ENCODE data around the gene TLR9.

DNA sequence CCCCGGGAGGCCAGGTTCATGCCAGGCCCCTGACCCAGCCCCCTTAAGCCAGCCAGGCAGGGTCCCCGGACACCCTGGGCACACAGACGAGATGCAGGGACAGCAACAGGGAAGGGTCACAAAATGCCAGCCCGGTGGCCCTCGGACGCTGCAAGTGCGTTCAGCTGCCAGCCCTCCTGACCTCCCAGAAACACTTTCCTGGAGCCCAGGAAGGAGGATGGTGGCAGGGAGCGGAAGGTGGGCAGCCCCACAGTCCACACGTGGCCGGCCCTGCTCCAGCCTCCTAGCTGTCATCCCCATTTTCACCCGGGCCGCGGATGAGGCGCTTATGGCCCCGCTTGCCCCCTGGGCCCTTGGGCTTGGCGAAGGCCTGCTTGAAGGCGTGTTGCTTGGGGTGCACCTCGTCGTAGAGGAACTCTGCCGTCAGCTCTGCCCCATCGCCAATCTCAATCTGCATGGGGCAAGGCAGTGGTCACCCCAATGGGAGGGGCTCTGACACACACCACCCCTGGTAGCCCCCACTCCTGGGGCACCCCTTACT lies 3.4 kb upstream of the TLR9 start:
- TF ChIP-seq CTCF (conservative IDR thresholded peaks at IDR 0.05 in 1 of 2, IDR thresholded peaks at IDR 0.05 in 1 of 2; ENCODE audit: extremely low read depth in 1 of 2, insufficient read depth in 1 of 2, low read depth in 1 of 2, low read length in 2 of 2) (no peak), EZH2 (IDR thresholded peaks at IDR 0.05; ENCODE audit: borderline replicate concordance, low read length) (no peak)

All from mammary epithelial cell (primary cell).